Skin epidermis (tissue), 12 donors: ENCODE data around the gene PRG2.

Experiments used
- H3K27ac ChIP-seq, 21 experiments: fragments of 200-600 bp; sonication (generic) in 11 of 21; one replicate each; pipeline ENCODE4 v1.5.0; 2020; ENCODE audit warnings: mild to moderate bottlenecking in 3 of 21, inconsistent platforms in 2 of 21, moderate library complexity in 2 of 21
- H3K4me3 ChIP-seq, 7 experiments: fragments of 200-600 bp; sonication (generic) in 2 of 7; one replicate each; pipeline ENCODE4 v1.5.0; 2020; ENCODE audit warnings: inconsistent platforms in 2 of 7, mild to moderate bottlenecking in 2 of 7, moderate library complexity in 1 of 7

PRG2 gene

GRCh38 chr11:57390535-57390934, at the start of gene PRG2:
Gene PRG2 (minus strand): TSS chr11:57390650. CDS start chr11:57389944, 706 bp downstream.
- no peak within 1 kb of the TSS for H3K27ac ChIP-seq

GRCh38 chr11:57439786-57440185, 49.3 kb upstream of the PRG2 start:
- Histone ChIP-seq H3K4me3 (no peak overlapping the region), H3K27ac (no peak overlapping the region)

More at GRCh38 chr11:57390535-57390934, at the start of gene PRG2:
- no peak within 1 kb of the TSS for H3K4me3 ChIP-seq

- Histone ChIP-seq H3K27ac (no peak overlapping the region), H3K4me3 (no peak overlapping the region)
Observed at GRCh38 chr11:57438345-57439285, 48.2 kb upstream of the PRG2 start.

GRCh38 chr11:57436031-57436430, 45.6 kb upstream of the PRG2 start:
- H3K27ac ChIP-seq, result peak overlapping the region in 1 of 21 experiments; percentile 34

GRCh38 chr11:57434640-57435546, 44.4 kb upstream of the PRG2 start:
- peak overlapping the region in 9 of 21 experiments; percentile 7 to 81 (median 33) for H3K27ac ChIP-seq
- H3K4me3 ChIP-seq, result no peak overlapping the region

More at GRCh38 chr11:57436031-57436430, 45.6 kb upstream of the PRG2 start:
- no peak overlapping the region for H3K4me3 ChIP-seq

- Histone ChIP-seq H3K27ac (peak overlapping the region in 17 of 21 experiments; percentile 16 to 81 (median 60)), H3K4me3 (no peak overlapping the region)
Observed at GRCh38 chr11:57432714-57433163, 42.3 kb upstream of the PRG2 start.

- H3K27ac ChIP-seq, result peak overlapping the region in 17 of 21 experiments; percentile 16 to 81 (median 60)
- H3K4me3 ChIP-seq, result no peak overlapping the region
Observed at GRCh38 chr11:57432149-57432561, 41.7 kb upstream of the PRG2 start.

- Histone ChIP-seq H3K27ac (peak overlapping the region in 3 of 21 experiments; percentile 18 to 25 (median 24)), H3K4me3 (no peak overlapping the region)
Observed at GRCh38 chr11:57430952-57431351, 40.5 kb upstream of the PRG2 start.

GRCh38 chr11:57429946-57430345, 39.5 kb upstream of the PRG2 start:
- no peak overlapping the region for H3K27ac ChIP-seq
- H3K4me3 ChIP-seq, result no peak overlapping the region

GRCh38 chr11:57428643-57429042, 38.2 kb upstream of the PRG2 start:
- H3K27ac ChIP-seq, result peak overlapping the region in 10 of 21 experiments; percentile 16 to 98 (median 94)
- no peak overlapping the region for H3K4me3 ChIP-seq

- no peak overlapping the region for H3K4me3 ChIP-seq
- peak overlapping the region; percentile 2 to 98 (median 94) for H3K27ac ChIP-seq
Observed at GRCh38 chr11:57427727-57428082, 37.3 kb upstream of the PRG2 start.

- Histone ChIP-seq H3K27ac (peak within 1 kb of the TSS; percentile 79 to 98 (median 94)), H3K4me3 (peak within 1 kb of the TSS; percentile 43 to 61 (median 53))
Observed at GRCh38 chr11:57426929-57427726, 36.7 kb upstream of the PRG2 start, which contains the start of gene SLC43A3. Gene SLC43A3 (minus strand): TSS chr11:57427121. CDS start chr11:57426172, 949 bp downstream.

- Histone ChIP-seq H3K27ac (peak overlapping the region; percentile 79 to 98 (median 94)), H3K4me3 (peak overlapping the region; percentile 43 to 61 (median 53))
Observed at GRCh38 chr11:57426439-57426928, 36.0 kb upstream of the PRG2 start.

- Histone ChIP-seq H3K4me3 (peak overlapping the region; percentile 43 to 61 (median 53)), H3K27ac (peak overlapping the region; percentile 79 to 98 (median 94))
Observed at GRCh38 chr11:57425565-57426438, 35.4 kb upstream of the PRG2 start.

GRCh38 chr11:57424792-57425564, 34.5 kb upstream of the PRG2 start:
- Histone ChIP-seq H3K4me3 (peak overlapping the region in 5 of 7 experiments; percentile 0 to 56 (median 12)), H3K27ac (peak overlapping the region in 20 of 21 experiments; percentile 89 to 98 (median 94))

- peak overlapping the region in 20 of 21 experiments; percentile 18 to 98 (median 94) for H3K27ac ChIP-seq
- peak overlapping the region in 3 of 7 experiments; percentile 11 to 53 (median 12) for H3K4me3 ChIP-seq
Observed at GRCh38 chr11:57424137-57424791, 33.8 kb upstream of the PRG2 start.
